ENCODE data around the gene PIEZO1. TPM values are rescaled to one million over a fixed set of nuclear protein-coding genes. Genes with fewer than 3 reads are reported as not detected.

PIEZO1 gene
- total and polyA plus RNA-seq, 11 donors, result 14.2 to 59.7 (median 31.2) TPM

DNA sequence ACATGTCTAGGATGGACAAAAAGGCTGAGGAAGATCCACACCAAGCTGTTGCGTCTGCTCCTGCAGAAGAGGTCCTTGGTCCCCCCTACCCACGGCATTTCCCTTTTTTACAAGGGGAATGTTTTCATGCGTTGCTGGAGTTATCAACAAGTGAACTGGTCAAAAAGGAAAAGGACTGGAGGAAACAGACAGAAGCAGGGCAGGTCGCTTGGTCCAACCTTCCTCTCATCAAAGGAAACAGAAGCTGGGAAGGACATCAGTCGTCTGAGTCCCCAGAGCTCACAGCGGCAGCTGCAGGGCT, 26.1 kb downstream of the PIEZO1 start:
- no peaks in the 10 kb centered on the region for H3K27me3 ChIP-seq
- H3K9me3 ChIP-seq, result peaks cover 0 to 15% (median 0%) of the 10 kb centered on the region in 12 donors
- TF ChIP-seq POLR2A (IDR thresholded peaks at IDR 0.05), result no peak
- TF ChIP-seq, protein P1, sequence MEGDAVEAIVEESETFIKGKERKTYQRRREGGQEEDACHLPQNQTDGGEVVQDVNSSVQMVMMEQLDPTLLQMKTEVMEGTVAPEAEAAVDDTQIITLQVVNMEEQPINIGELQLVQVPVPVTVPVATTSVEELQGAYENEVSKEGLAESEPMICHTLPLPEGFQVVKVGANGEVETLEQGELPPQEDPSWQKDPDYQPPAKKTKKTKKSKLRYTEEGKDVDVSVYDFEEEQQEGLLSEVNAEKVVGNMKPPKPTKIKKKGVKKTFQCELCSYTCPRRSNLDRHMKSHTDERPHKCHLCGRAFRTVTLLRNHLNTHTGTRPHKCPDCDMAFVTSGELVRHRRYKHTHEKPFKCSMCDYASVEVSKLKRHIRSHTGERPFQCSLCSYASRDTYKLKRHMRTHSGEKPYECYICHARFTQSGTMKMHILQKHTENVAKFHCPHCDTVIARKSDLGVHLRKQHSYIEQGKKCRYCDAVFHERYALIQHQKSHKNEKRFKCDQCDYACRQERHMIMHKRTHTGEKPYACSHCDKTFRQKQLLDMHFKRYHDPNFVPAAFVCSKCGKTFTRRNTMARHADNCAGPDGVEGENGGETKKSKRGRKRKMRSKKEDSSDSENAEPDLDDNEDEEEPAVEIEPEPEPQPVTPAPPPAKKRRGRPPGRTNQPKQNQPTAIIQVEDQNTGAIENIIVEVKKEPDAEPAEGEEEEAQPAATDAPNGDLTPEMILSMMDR (IDR thresholded peaks at IDR 0.05), result no peak
- peaks cover 0 to 4% (median 0%) of the 10 kb centered on the region in 9 donors for H3K36me3 ChIP-seq
- no peak for ATAC-seq
- H3K4me1 ChIP-seq, result peaks cover 0 to 30% (median 14%) of the 10 kb centered on the region in 12 donors
- peak overlapping the region in 2 of 12 donors; percentile 32 to 92 for H3K27ac ChIP-seq
- 67 to 78% (median 70%) methylated on average over 6 of the region's 6 CpGs for WGBS, 4 donors
- DNase-seq, result no peak
- intact Hi-C loops (cut with DNase I), result no loop called here
- H3K4me3 ChIP-seq, result no peak overlapping the region

DNA sequence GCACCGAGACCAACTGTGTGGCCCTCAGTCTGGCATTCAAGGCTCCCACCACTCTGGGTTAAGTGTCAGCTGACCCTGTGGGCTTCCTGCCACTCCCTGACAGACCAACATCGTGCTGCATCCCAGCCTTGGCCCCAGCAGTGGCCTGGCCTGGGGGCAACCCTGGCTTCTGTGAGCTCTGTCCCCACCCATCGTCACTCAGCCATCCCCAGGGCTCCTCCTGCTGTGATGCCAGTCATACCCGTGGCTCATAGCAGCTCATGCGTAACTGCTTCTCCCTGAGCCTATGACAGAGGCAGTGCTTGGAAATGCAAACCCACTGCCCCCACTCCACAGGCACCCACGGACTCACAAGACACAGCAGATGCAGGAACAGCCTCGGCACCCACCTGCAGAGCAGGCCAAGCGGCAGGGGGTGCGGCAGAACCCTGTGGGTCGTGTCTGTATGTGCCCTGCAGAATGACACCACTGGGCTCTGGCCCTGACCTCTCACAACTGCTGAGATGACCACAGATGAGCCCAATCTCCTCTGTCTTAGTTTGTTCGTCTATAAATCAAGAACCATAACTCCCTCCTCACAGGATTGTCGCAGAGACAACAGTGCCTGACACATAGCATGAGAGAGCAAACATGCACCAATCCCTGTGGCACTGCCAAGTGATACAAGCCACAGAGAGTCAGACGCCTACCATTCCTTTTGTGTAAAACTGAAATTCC, 26.6 kb downstream of the PIEZO1 start:
- intact Hi-C loops (cut with DNase I), result no loop called here
- no peak for ATAC-seq
- DNase-seq, result no peak
- H3K36me3 ChIP-seq, result peaks cover 0 to 4% (median 0%) of the 10 kb centered on the region in 9 donors
- H3K27me3 ChIP-seq, result no peaks in the 10 kb centered on the region
- peak overlapping the region in 1 of 12 donors; percentile 92 for H3K27ac ChIP-seq
- H3K4me1 ChIP-seq, result peaks cover 0 to 30% (median 14%) of the 10 kb centered on the region in 12 donors
- peaks cover 0 to 15% (median 0%) of the 10 kb centered on the region in 12 donors for H3K9me3 ChIP-seq
- 87 to 91% (median 89%) methylated on average over 12 to 13 of the region's 13 CpGs for WGBS, 4 donors
- TF ChIP-seq, protein P1 (IDR thresholded peaks at IDR 0.05), result no peak
- no peak for TF ChIP-seq POLR2A (IDR thresholded peaks at IDR 0.05)
- H3K4me3 ChIP-seq, result no peak overlapping the region

DNA sequence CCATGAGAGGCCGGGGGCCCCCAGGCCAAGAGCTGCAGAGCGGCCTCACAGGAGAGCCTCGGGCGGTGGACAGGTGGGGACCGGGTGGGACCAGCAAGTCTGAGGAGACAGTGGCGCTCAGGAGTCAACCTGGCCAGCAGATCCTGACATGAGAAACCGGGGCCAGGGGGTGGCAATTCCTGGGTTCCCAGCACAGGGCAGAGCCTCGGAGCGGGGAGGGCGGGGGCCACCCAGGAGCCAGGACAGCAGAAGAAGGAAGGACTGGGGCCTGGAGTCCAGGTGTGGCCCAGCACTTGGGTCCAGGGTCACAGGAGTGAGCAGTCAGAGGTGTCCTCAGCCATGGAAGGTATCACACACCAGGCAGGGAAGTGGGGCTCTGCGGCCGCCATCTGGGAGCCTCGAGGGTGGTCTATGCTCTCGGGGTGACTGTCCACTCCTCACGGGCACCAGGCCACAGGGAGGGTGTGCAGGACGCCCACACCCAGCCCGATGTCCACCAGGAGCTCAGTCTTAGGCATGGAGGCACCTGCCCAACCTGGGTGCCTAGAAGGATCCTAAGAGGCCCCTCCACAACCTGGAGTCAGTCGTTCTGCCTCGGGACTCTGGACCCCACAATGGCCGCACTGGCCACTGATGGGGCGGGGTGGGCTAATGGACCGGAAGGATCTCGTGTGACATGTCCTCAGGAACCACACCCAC, 29.1 kb downstream of the PIEZO1 start:
- Histone ChIP-seq H3K9me3 (peaks cover 0 to 15% (median 0%) of the 10 kb centered on the region in 12 donors), H3K36me3 (peaks cover 0 to 11% (median 0%) of the 10 kb centered on the region in 9 donors), H3K4me3 (no peak overlapping the region), H3K27me3 (no peaks in the 10 kb centered on the region), H3K27ac (peak overlapping the region in 1 of 12 donors; percentile 92), H3K4me1 (peaks cover 0 to 19% (median 11%) of the 10 kb centered on the region in 12 donors)
- ATAC-seq, result no peak
- DNase-seq, result no peak
- TF ChIP-seq POLR2A (IDR thresholded peaks at IDR 0.05), result no peak
- TF ChIP-seq, protein P1 (IDR thresholded peaks at IDR 0.05), result no peak
- intact Hi-C loops (cut with DNase I), result no loop called here
- WGBS, 4 donors, result 82 to 86% (median 85%) methylated on average over 13 to 23 of the region's 23 CpGs

All from heart left ventricle (tissue), 16 donors.